Hepatocyte (in vitro differentiated cells): Measurements from ENCODE around the gene WDR70. TPM values are rescaled to one million over a fixed set of nuclear protein-coding genes. Genes with fewer than 3 reads are reported as not detected.

Experiments used
- DNase-seq: peaks from one replicate; pipeline ENCODE4 v3.0.0-alpha.2; 2016; ENCODE audit warnings: low spot score
- H2AFZ ChIP-seq: fragments of 200-600 bp; sonication (generic); 2 replicates; pipeline ENCODE4 v1.6.0; 2016; ENCODE audit warnings: antibody characterized with exemption, mild to moderate bottlenecking
- H3K27ac ChIP-seq: fragments of 200-600 bp; sonication (generic); 2 replicates; pipeline ENCODE4 v1.5.1; 2016; ENCODE audit warnings: mild to moderate bottlenecking
- H3K27me3 ChIP-seq: fragments of 200-600 bp; sonication (generic); 2 replicates; pipeline ENCODE4 v1.6.1; 2016
- H3K36me3 ChIP-seq: fragments of 200-600 bp; sonication (generic); replicated peaks from 2 replicates; pipeline ENCODE4 v1.5.1; 2016; ENCODE audit warnings: low read depth; ENCODE audit not compliant: insufficient read depth
- H3K4me1 ChIP-seq: fragments of 200-600 bp; sonication (generic); 2 replicates; pipeline ENCODE4 v1.5.1; 2016; ENCODE audit warnings: mild to moderate bottlenecking, moderate library complexity; ENCODE audit not compliant: insufficient read depth
- H3K4me2 ChIP-seq: fragments of 200-600 bp; sonication (generic); 2 replicates; pipeline ENCODE4 v1.6.0; 2016
- H3K4me3 ChIP-seq: fragments of 200-600 bp; sonication (generic); 2 replicates; pipeline ENCODE4 v1.5.1; 2016; ENCODE audit warnings: mild to moderate bottlenecking
- H3K79me2 ChIP-seq: fragments of 200-600 bp; sonication (generic); 2 replicates; pipeline ENCODE4 v1.6.0; 2017; ENCODE audit warnings: mild to moderate bottlenecking
- H3K9me2 ChIP-seq: fragments of 200-600 bp; sonication (generic); replicated peaks from 2 replicates; pipeline ENCODE4 v1.6.0; 2017; ENCODE audit warnings: mild to moderate bottlenecking; ENCODE audit not compliant: insufficient read depth
- H3K9me3 ChIP-seq: fragments of 200-600 bp; sonication (generic); 2 replicates; pipeline ENCODE4 v1.5.1; 2016; ENCODE audit warnings: low read depth, mild to moderate bottlenecking
- H4K20me1 ChIP-seq: fragments of 200-600 bp; sonication (generic); 2 replicates; pipeline ENCODE4 v1.6.0; 2016; ENCODE audit warnings: mild to moderate bottlenecking; ENCODE audit not compliant: insufficient read depth, poor library complexity, severe bottlenecking
- EZH2 ChIP-seq: fragments of 200-600 bp; sonication (generic); IDR thresholded peaks from 2 replicates; pipeline ENCODE4 v1.6.1; 2016; ENCODE audit warnings: antibody characterized with exemption, mild to moderate bottlenecking, borderline replicate concordance
- EZH2phosphoT487 ChIP-seq: fragments of 200-600 bp; sonication (generic); IDR thresholded peaks from one replicate; pipeline ENCODE4 v1.6.1; 2018; ENCODE audit warnings: antibody characterized with exemption, mild to moderate bottlenecking, low read depth, moderate library complexity; ENCODE audit not compliant: unreplicated experiment, severe bottlenecking
- WGBS: methylation state at CpG from one replicate; pipeline ENCODE4 v1.1.6; 2016; ENCODE audit warnings: low lambda C conversion rate; ENCODE audit errors: missing lambda C conversion rate; 5-methylcytosine and 5-hydroxymethylcytosine counted together
- polyA plus RNA-seq: library from polyadenylated mRNA; unstranded; fragments of >200 nt; fragmentation: Nextera tagmentation; extraction: Ambion mirVana; gene quantifications from 2 replicates; pipeline ENCODE4 v1.2.1, GENCODE V29; 2016
- total RNA-seq: library from RNA; depleted of rRNA; stranded (reverse); fragments of >200 nt; gene quantifications from 2 replicates; pipeline ENCODE4 v1.2.3, GENCODE V29; 2014
- TF ChIP-seq, protein P1 (sequence below): fragments of 200-600 bp; sonication (generic); IDR thresholded peaks from 2 replicates; pipeline ENCODE4 v1.5.1; 2016; ENCODE audit warnings: antibody characterized with exemption, mild to moderate bottlenecking; ENCODE audit not compliant: poor library complexity

WDR70 gene
- total and polyA plus RNA-seq, 2 experiments from 2014 or later: 22.3 to 37.0 TPM

- Histone ChIP-seq H3K9me2 (no peaks in the 10 kb centered on the region), H3K9me3 (no peaks in the 10 kb centered on the region), H3K36me3 (no peaks in the 10 kb centered on the region), H3K4me1 (no peaks in the 10 kb centered on the region), H2AFZ (no peak overlapping the region), H3K4me2 (no peak overlapping the region), H3K27ac (no peak overlapping the region), H4K20me1 (no peaks in the 10 kb centered on the region), H3K27me3 (no peaks in the 10 kb centered on the region), H3K79me2 (no peaks in the 10 kb centered on the region), H3K4me3 (no peak overlapping the region)
- no peak for TF ChIP-seq EZH2
- TF ChIP-seq, protein P1, sequence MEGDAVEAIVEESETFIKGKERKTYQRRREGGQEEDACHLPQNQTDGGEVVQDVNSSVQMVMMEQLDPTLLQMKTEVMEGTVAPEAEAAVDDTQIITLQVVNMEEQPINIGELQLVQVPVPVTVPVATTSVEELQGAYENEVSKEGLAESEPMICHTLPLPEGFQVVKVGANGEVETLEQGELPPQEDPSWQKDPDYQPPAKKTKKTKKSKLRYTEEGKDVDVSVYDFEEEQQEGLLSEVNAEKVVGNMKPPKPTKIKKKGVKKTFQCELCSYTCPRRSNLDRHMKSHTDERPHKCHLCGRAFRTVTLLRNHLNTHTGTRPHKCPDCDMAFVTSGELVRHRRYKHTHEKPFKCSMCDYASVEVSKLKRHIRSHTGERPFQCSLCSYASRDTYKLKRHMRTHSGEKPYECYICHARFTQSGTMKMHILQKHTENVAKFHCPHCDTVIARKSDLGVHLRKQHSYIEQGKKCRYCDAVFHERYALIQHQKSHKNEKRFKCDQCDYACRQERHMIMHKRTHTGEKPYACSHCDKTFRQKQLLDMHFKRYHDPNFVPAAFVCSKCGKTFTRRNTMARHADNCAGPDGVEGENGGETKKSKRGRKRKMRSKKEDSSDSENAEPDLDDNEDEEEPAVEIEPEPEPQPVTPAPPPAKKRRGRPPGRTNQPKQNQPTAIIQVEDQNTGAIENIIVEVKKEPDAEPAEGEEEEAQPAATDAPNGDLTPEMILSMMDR: no peak
- TF ChIP-seq EZH2phosphoT487: no peak
- WGBS: 90% methylated on average over 3 of the region's 3 CpGs
- DNase-seq: no peak
These were observed 116.7 kb downstream of the WDR70 start for GRCh38 chr5:37495668-37496347.

DNA sequence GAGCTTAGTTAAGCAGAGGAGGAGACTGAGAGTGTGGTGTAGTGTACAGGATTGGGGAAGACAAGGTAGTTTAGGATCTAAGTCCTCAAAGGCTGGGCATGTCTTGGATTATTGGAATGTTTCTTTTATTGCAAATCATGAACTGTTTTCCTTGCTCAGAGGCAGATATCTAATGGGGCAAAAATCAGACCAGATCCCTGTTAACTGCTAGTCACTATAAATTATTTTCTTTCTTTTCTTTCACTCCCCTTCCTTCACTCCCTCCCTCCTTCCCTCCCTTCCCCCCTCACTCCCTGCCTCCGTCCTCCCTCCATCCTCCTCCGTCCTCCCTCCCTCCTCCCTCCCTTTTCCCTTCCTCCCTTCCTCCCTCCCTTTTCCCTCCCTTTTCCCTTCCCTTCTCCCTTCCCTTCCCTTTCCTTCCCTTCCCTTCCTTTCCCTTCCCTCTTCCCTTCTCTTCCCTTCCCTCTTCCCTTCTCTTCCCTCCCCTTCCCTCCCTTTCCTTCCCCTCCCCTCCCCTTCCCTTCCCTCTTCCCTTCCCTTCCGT is 117.9 kb downstream of the WDR70 start:
- Histone ChIP-seq H3K79me2 (no peaks in the 10 kb centered on the region), H3K36me3 (no peaks in the 10 kb centered on the region), H3K9me3 (no peaks in the 10 kb centered on the region), H3K4me2 (no peak overlapping the region), H3K27ac (no peak overlapping the region), H2AFZ (no peak overlapping the region), H4K20me1 (no peaks in the 10 kb centered on the region), H3K4me1 (no peaks in the 10 kb centered on the region), H3K4me3 (no peak overlapping the region), H3K9me2 (no peaks in the 10 kb centered on the region), H3K27me3 (no peaks in the 10 kb centered on the region)
- DNase-seq: no peak
- 77% methylated on average over 1 of the region's 3 CpGs for WGBS
- TF ChIP-seq EZH2phosphoT487: no peak
- TF ChIP-seq EZH2: no peak
- TF ChIP-seq, protein P1: no peak

DNA sequence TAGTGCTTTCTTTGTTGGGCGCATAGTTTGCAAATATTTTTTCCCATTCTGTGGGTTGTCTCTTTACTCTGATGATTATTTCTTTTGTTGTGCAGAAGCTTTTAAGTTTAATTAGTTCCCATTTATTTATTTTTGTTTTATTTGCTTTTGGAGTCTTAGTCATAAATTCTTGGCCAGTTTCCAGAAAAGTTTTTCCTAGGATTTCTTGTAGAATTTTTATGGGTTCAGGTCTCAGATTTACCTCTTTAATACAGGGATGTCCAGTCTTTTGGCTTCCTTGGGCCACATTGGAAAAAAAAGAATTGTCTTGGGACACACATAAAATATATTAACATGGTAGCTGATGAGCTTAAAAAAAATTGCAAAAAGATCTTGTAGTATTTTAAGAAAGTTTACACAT is 122.0 kb downstream of the WDR70 start:
- TF ChIP-seq, protein P1: no peak
- TF ChIP-seq EZH2phosphoT487: no peak
- H3K36me3 ChIP-seq: no peaks in the 10 kb centered on the region
- DNase-seq: no peak
- no peaks in the 10 kb centered on the region for H4K20me1 ChIP-seq
- 92% methylated on average over 1 of the region's 1 CpG for WGBS
- H3K27ac ChIP-seq: no peak overlapping the region
- no peaks in the 10 kb centered on the region for H3K9me2 ChIP-seq
- no peak overlapping the region for H3K4me2 ChIP-seq
- H3K4me1 ChIP-seq: no peaks in the 10 kb centered on the region
- no peaks in the 10 kb centered on the region for H3K27me3 ChIP-seq
- H3K4me3 ChIP-seq: no peak overlapping the region
- no peaks in the 10 kb centered on the region for H3K9me3 ChIP-seq
- H3K79me2 ChIP-seq: no peaks in the 10 kb centered on the region
- H2AFZ ChIP-seq: no peak overlapping the region
